Medulla oblongata (tissue), 1 donor: ENCODE measurements around the gene STX19.
A peak's percentile ranks its signal among the peaks of the same experiment; 100 is the strongest.
"Not testable (repeated sequence)": the region's sequence is repeated elsewhere in the genome, so short reads cannot be mapped to it uniquely, and the experiment has no call there.

ENCODE experiments used
- DNase-seq: peaks from one replicate; pipeline ENCODE4 v3.0.0-alpha.2; 2015; ENCODE audit errors: extremely low spot score

Gene STX19

GRCh38 chr3:93979850-93980676 is 48.3 kb downstream of the STX19 start, which contains the start of gene ARL13B:
ARL13B (plus strand) TSS chr3:93980155; CDS start chr3:93980424, 269 bp downstream.
- DNase-seq, result peak; percentile 100

- peak; percentile 79 for DNase-seq
Measured at GRCh38 chr3:93973131-93974126, 55.0 kb downstream of the STX19 start, which contains the start of gene PROS1. PROS1 (minus strand) TSS chr3:93973896; CDS start chr3:93973749, 147 bp downstream.

GRCh38 chr3:93969997-93970396 is 58.4 kb downstream of the STX19 start:
- DNase-seq, result no peak

GRCh38 chr3:93969443-93969842 is 59.0 kb downstream of the STX19 start:
- DNase-seq, result no peak

- not testable (repeated sequence) for DNase-seq
Measured at GRCh38 chr3:93965106-93965505, 63.3 kb downstream of the STX19 start.
